ENCODE measurements around the gene SMC4. TPM values are rescaled to one million over a fixed set of nuclear protein-coding genes. Genes with fewer than 3 reads are reported as not detected.

The SMC4 gene
- total and polyA plus RNA-seq, 3 donors from 2014 or later = 19.5 to 124 (median 111) TPM

DNA sequence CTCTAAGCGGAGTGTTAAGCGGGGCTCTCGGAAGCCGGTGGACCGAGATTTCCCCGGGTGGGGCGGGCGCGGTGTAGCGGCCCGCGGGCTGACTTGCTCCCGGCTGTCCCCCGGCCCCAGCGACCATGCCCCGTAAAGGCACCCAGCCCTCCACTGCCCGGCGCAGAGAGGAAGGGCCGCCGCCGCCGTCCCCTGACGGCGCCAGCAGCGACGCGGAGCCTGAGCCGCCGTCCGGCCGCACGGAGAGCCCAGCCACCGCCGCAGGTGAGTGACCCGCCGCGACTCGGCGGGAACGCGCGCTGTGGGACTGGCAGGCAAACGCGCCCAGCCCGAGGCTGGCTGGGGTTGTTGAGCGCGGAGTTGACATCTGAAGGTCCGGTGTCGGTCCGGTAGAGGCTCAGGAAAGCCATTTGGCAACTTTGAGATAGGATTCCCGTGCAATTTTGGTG is 1.3 kb downstream of the SMC4 start:
- Histone ChIP-seq H3K27ac (peak overlapping the region; percentile 93 to 95), H3K9me3 (no peaks in the 10 kb centered on the region), H3K36me3 (ENCODE audit: low read depth, missing control alignments) (no peaks in the 10 kb centered on the region), H3K27me3 (no peaks in the 10 kb centered on the region), H3K4me3 (peak overlapping the region; percentile 77 to 81), H3K4me1 (no peaks in the 10 kb centered on the region)
- WGBS, 2 donors = 1% methylated on average over 13 to 42 of the region's 51 CpGs
- TF ChIP-seq POLR2A (IDR thresholded peaks at IDR 0.05) = no peak
- TF ChIP-seq, protein P1, sequence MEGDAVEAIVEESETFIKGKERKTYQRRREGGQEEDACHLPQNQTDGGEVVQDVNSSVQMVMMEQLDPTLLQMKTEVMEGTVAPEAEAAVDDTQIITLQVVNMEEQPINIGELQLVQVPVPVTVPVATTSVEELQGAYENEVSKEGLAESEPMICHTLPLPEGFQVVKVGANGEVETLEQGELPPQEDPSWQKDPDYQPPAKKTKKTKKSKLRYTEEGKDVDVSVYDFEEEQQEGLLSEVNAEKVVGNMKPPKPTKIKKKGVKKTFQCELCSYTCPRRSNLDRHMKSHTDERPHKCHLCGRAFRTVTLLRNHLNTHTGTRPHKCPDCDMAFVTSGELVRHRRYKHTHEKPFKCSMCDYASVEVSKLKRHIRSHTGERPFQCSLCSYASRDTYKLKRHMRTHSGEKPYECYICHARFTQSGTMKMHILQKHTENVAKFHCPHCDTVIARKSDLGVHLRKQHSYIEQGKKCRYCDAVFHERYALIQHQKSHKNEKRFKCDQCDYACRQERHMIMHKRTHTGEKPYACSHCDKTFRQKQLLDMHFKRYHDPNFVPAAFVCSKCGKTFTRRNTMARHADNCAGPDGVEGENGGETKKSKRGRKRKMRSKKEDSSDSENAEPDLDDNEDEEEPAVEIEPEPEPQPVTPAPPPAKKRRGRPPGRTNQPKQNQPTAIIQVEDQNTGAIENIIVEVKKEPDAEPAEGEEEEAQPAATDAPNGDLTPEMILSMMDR (IDR thresholded peaks at IDR 0.05) = no peak
- peak; percentile 29 for DNase-seq
- intact Hi-C loops (cut with DNase I; ENCODE audit: low total_unique reads) = no loop called here

DNA sequence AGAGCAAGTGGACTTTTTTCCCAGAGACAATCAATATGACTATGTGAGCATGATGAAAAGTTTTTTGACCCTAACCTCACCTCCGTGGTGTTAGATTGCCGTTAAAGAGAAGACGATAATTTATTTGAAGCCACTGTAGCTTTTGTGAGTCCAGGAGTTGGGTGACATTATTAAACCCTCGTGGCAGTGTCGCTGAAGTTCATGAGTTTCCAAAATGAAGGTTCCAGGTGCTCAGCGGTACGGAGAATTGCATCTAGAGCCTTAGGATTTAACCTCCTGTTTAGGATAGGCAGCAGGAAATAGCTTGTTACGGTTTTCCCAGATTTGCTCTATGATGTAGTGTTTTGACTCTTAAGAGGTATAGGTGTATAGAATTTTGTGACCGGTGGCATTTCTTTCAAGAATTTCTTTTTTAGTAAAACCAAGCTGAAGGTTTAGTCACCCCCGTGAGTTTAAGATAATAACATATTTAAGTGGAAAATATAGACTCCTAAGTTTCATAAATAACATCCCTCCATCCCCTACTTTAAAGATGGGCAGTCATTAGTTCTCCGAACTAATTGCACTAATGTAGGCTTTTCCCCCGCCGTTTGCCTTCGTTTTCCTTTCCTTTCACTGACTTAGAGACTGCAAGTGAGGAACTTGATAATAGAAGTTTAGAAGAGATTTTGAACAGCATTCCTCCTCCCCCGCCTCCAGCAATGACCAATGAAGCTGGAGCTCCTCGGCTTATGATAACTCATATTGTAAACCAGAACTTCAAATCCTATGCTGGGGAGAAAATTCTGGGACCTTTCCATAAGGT is 2.0 kb downstream of the SMC4 start:
- no peaks in the 10 kb centered on the region for H3K9me3 ChIP-seq
- H3K36me3 ChIP-seq (ENCODE audit: low read depth, missing control alignments) = no peaks in the 10 kb centered on the region
- WGBS, 2 donors = 19 to 24% methylated on average over 16 of the region's 16 CpGs
- TF ChIP-seq POLR2A (IDR thresholded peaks at IDR 0.05) = no peak
- TF ChIP-seq, protein P1 (IDR thresholded peaks at IDR 0.05) = no peak
- DNase-seq = peak; percentile 83
- H3K27ac ChIP-seq = peak overlapping the region; percentile 93 to 95
- no peaks in the 10 kb centered on the region for H3K27me3 ChIP-seq
- intact Hi-C loops (cut with DNase I; ENCODE audit: low total_unique reads) = no loop called here
- no peaks in the 10 kb centered on the region for H3K4me1 ChIP-seq
- H3K4me3 ChIP-seq = peak overlapping the region; percentile 77 to 81

DNA sequence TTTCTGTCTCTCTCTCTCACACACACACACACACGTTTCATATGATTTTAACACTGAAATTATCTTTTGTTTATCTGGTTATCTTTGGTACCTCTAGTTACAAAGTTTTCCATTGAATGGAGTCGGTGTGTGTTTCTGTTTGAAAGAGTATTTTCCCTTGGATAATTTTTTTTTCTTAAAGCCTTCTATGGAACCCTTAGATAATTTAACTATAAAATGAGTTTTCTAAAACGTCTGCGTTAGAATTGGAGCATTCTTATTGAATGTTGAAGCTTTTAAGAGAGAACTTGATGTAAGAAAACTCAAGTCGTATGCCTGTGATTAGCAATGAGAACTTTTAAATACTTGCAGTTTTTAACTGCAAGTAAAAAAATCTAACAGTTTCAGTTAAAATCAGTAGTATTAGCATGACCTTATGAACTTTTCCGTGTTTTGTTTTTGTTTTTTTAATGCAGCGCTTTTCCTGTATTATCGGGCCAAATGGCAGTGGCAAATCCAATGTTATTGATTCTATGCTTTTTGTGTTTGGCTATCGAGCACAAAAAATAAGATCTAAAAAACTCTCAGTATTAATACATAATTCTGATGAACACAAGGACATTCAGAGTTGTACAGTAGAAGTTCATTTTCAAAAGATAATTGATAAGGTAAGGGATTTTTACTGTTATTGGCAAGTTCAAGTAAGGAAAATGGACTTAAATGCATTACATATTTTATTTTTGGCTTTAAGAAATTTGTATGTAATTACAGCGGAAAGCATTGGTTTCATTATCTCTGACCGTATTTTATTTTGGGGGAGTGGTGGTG is 3.0 kb downstream of the SMC4 start:
- intact Hi-C loops (cut with DNase I; ENCODE audit: low total_unique reads) = no loop called here
- Histone ChIP-seq H3K4me3 (peak overlapping the region in 1 of 2 donors; percentile 81), H3K27ac (peak overlapping the region; percentile 93 to 95), H3K4me1 (no peaks in the 10 kb centered on the region), H3K9me3 (no peaks in the 10 kb centered on the region), H3K27me3 (no peaks in the 10 kb centered on the region), H3K36me3 (ENCODE audit: low read depth, missing control alignments) (no peaks in the 10 kb centered on the region)
- DNase-seq = no peak
- no peak for TF ChIP-seq POLR2A (IDR thresholded peaks at IDR 0.05)
- TF ChIP-seq, protein P1 (IDR thresholded peaks at IDR 0.05) = no peak
- WGBS, 2 donors = 34 to 35% methylated on average over 11 of the region's 11 CpGs

DNA sequence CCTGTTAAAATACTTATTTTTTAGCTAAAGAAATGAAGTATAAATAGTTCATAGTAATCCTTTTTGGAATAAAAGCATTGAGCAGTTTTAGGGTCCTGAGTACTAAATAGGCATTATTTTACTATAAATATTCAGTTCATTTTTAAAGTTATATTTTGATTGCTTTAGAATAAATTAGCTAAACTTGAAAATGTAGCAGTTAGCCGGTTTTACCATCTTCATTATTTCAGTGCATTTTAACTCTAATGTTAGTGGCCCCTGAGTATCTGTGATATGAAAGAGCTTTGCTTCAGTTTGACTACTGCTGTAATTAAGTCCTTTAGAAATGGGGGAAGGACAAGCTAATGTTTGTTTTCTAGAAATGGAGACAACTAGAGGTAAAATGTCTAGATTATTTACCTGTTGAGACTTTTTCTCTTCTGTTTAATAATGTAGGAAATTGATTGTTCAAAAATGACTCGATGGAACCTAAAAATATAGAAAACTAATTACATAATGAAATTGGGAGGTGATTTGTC is 3.6 kb downstream of the SMC4 start:
- WGBS, 2 donors = 49 to 59% methylated on average over 2 of the region's 2 CpGs
- no peaks in the 10 kb centered on the region for H3K27me3 ChIP-seq
- intact Hi-C loops (cut with DNase I; ENCODE audit: low total_unique reads) = no loop called here
- no peaks in the 10 kb centered on the region for H3K36me3 ChIP-seq (ENCODE audit: low read depth, missing control alignments)
- H3K4me3 ChIP-seq = peak overlapping the region in 1 of 2 donors; percentile 81
- H3K27ac ChIP-seq = peak overlapping the region; percentile 93 to 95
- no peaks in the 10 kb centered on the region for H3K4me1 ChIP-seq
- H3K9me3 ChIP-seq = no peaks in the 10 kb centered on the region
- TF ChIP-seq POLR2A (IDR thresholded peaks at IDR 0.05) = no peak
- TF ChIP-seq, protein P1 (IDR thresholded peaks at IDR 0.05) = no peak
- DNase-seq = no peak

Measured in testis (tissue), 3 donors.